Upper lobe of left lung (tissue), 4 donors: ENCODE measurements around the gene PRKCE.

Source experiments
- CTCF ChIP-seq, 6 experiments: fragments of 450-650 bp in 4 of 6; fragments of 200-600 bp in 2 of 6; sonication (generic) in 2 of 6; IDR thresholded peaks; one replicate each; pipeline ENCODE4 v1.5.1; 2016 to 2019; ENCODE audit warnings: antibody characterized with exemption in 6 of 6
- POLR2AphosphoS5 ChIP-seq, 2 donors: sonication (generic); formaldehyde crosslinking; IDR thresholded peaks; one replicate each; pipeline ENCODE4 v1.5.1; 2017; ENCODE audit warnings: antibody characterized with exemption in 2 of 2

GRCh38 chr2:45950606-45951005 is 299.1 kb downstream of the PRKCE start:
- TF ChIP-seq POLR2AphosphoS5 (IDR thresholded peaks at IDR 0.05) (no peak), CTCF (IDR thresholded peaks at IDR 0.05) (no peak)
